ENCODE results near the gene KCNK6.
A peak's percentile ranks its signal among the peaks of the same experiment; 100 is the strongest.
"Not testable (repeated sequence)": the region's sequence is repeated elsewhere in the genome, so short reads cannot be mapped to it uniquely, and the experiment has no call there.

The KCNK6 gene

DNA sequence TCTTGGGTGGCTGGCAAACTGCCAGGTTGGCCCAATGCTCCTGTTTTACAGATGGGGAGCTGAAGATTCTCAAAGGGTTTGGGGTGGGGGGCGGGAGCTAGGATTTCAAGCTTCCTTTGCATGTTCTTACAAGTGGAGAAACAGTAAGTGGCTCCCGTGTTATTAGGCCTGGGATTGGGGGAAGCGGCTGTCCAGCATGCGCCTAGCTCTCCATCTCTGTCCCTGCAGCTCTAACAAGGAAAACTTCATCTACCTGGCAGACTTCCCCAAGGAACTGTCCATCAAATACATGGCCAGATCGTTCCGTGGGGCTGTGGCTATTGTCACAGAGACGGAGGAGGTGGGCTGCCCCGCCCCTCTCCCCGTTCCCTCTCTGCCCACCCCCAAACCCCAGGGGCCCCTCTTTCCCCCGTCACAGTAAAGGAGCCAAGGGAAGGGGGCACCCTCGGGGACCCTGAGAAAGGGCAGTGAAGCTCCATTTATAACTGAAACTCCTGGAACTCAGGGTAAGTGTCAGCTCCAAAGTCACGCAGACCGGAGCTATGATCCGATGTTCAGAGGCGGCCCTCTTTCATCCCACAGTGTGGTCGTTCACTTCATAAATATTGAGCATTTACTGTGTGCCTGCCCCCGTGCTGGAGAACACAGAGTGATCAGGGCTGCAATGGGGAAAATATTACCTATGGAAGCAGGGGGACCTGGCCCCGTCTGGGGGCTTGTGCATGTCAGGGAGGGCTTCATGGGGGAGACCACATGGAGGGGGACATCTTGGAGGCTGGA, 39.8 kb downstream of the KCNK6 start:
- intact Hi-C loops (cut with DNase I): no loop called here
- DNase-seq: no peak

DNA sequence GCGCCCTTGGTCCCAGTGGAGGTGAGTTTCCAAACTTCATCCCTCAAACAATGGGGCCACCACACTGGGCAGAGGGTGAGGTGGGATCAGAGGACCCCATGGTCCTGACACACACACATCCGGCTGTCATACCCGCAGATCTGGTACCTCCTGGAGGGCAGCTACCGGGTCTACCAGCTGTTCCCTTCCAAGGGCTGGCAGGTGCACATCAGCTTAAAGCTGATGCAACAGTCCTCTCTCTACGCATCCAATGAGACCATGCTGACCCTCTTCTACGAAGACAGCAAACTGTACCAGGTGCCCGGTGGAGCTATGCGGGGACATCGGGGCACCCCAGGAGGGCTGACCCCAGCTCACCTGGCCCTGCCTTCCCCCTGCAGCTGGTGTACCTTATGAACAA, 40.7 kb downstream of the KCNK6 start:
- intact Hi-C loops (cut with DNase I): no loop called here
- DNase-seq: no peak

DNA sequence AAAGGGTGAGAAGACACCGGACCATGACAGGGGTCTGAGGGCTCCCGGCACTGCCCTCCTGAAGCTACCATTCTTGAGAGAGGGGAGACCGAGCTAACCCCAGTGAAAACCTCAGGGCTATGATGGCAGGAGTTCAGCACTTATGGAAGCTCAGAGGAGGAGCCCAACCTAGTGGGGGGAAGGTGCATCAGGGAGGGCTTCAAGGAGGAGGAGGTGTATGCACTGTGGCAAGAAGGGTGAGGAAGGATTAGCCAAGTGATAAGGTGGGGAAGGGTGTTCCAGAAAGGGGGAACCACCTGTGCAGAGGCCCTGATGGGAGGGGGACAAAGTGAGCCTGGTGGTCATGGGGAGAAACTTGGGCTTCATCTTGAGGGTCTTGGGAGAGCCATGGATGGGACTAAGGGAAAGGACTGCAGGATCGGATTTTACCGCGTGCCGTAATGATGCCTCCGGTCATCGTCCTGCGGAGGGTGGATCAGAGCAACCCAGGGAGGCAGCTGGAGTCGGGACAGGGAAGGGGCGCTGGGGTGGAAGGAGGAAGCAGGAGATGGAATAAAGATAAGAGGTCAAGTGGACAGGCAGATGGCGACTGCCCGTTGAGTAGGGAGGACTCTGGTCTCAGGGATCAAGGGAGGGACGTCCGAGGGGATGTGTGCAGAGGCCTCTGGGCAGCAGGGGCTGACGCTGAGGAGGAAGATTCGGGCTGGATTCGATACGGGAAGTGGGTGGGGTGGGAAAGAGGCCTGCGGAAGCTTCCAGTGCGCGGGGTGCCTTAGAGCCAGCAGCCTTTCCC, 41.4 kb downstream of the KCNK6 start:
- intact Hi-C loops (cut with DNase I): no loop called here
- DNase-seq: no peak

DNA sequence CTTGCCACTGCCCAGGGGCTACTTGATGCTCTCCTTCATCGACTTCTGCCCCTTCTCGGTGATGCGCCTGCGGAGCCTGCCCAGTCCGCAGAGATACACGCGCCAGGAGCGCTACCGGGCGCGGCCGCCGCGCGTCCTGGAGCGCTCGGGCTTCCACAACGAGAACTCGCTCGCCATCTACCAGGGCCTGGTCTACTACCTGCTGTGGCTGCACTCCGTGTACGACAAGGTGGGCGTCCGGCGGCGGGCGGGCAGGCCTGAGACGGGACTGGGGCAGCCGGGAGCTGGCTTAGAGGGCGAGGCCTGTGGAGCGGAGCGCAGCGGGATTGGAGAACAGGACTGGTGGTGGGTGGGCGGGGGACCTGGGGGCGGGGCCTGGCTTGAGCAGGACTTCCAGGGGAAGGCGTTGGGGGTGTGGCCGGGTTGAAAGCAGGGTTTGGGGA, 42.0 kb downstream of the KCNK6 start:
- DNase-seq: peak; percentile 35 to 94 (median 58)
- intact Hi-C loops (cut with DNase I): no loop called here

DNA sequence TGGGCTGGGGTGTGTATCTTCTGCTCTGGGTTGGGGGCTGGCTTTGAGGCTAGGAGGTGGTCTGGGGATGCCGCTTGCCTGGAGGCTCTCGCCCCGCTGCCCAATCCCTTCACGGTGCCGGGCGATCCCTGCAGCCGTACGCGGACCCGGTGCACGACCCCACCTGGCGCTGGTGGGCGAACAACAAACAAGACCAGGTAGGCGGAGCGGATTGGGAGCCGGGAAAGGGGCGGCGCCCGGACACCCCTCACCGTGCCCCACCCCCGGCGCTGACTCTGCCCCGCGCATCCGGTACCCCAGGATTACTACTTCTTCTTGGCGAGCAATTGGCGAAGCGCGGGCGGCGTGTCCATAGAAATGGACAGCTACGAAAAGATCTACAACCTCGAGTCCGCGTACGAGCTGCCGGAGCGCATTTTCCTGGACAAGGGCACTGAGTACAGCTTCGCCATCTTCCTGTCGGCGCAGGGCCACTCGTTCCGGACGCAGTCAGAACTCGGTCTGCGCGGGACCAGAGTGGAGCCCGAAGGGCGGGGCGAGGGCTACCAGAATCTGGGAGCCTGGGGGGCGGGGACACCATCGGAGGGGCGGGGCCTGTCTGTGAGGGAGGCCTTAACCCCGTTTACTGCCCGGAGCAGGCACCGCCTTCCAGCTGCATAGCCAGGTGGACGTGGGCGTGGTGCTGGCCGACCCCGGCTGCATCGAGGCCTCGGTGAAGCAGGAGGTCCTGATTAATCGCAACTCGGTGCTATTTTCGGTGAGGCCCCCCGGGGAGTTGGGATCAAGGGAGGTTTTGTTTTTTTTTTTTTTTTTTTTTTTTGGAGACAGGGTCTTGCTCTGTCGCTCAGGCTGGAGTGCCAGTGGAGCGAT, 42.7 kb downstream of the KCNK6 start:
- intact Hi-C loops (cut with DNase I): no loop called here
- peak in 6 of 10 donors; percentile 17 to 90 (median 54) for DNase-seq

DNA sequence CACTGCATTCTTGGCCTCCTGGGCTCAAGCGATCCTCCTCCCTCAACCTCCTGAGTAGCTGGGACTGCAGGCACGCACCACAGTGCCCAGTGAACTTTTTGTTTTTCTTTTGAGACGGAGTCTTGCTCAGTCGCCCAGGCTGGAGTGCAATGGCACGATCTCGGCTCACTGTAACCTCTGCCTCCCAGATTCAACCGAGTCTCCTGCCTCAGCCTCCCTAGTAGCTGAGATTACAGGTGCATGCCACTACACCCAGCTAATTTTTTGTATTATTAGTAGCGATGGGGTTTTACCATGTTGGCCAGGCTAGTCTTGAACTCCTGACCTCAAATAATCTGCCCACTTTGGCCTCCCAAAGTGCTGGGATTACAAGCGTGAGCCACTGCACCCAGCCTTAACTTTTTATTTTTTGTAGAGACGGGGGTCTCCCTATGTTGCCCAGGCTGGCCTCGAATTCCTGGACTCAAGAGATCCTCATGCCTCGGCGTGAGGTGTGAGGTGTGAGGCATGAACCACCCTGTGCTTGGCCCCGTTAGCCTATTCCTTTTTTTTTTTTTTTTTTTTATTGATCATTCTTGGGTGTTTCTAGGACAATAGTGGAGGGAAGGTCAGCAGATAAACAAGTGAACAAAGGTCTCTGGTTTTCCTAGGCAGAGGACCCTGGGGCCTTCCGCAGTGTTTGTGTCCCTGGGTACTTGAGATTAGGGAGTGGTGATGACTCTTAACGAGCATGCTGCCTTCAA, 43.5 kb downstream of the KCNK6 start:
- intact Hi-C loops (cut with DNase I); DNase-seq: not testable (repeated sequence)

DNA sequence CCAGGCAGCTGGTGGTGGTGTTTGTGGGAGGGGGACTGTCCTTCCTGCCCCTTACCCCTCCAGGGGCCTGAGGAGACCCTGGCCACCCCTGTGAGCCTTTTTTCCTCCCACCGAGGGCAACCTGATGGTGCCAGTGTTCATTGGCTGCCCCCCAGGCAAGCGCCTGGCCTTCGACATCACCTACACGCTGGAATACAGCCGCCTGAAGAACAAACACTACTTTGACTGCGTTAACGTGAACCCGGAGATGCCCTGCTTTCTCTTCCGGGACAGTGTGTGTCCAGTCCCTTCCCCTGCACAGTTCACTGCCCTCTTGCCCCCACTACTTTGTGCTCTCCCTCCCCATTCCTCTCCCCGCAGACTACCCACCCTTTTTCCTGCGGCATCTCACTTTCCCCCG, 47.4 kb downstream of the KCNK6 start:
- intact Hi-C loops (cut with DNase I): no loop called here
- DNase-seq: no peak

DNA sequence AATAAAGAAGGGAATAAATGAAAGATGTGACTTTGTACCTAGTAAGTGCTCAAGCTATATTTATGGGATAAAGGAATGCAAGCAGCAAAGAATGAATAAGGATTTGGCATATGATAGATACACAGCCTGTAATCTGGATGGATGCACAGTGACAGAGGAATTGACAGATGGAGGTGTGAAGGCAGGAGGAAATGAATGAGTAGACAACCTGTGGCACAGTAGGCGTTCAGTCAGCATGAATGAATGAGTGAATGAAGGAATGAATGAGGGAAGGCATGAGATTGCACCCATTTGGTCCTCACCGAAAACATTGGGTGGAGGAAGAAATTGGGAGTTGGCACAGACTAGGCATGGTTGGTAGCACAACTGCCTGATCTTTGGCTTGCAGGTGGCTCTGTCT, 49.9 kb downstream of the KCNK6 start:
- no peak for DNase-seq
- intact Hi-C loops (cut with DNase I): no loop called here

DNA sequence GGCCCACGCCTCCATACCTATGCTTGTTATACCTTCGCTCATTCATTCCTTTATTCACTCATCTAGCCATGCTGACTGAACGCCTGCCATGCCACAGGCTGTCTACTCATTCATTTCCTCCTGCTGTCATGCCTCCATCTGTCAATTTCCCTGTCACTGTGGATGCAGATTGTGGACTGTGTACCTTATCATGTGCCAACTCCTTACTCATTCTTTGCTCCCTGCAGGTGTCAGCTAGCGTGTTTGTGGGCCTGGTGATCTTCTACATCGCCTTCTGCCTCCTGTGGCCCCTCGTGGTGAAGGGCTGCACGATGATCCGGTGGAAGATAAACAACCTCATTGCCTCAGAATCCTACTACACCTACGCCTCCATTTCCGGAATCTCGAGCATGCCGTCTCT, 50.7 kb downstream of the KCNK6 start:
- DNase-seq: no peak
- intact Hi-C loops (cut with DNase I): no loop called here

DNA sequence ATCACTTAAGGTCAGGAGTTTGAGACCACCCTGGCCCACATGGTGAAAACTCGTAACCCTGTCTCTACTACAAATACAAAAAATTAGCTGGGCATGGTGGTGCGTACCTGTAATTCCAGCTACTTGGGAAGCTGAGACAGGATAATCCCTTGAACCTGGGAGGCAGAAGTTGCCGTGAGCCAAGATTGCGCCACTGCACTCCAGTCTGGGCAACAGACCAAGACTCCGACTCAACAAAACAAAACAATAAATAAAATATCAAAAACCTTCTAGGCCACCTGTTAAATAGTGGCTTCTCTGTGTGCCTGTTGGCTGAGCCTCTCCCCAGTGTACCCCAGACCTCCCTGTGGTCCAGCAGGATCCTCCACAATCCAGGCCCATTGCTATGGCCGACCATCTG, 51.4 kb downstream of the KCNK6 start:
- no peak for DNase-seq
- intact Hi-C loops (cut with DNase I): no loop called here

DNA sequence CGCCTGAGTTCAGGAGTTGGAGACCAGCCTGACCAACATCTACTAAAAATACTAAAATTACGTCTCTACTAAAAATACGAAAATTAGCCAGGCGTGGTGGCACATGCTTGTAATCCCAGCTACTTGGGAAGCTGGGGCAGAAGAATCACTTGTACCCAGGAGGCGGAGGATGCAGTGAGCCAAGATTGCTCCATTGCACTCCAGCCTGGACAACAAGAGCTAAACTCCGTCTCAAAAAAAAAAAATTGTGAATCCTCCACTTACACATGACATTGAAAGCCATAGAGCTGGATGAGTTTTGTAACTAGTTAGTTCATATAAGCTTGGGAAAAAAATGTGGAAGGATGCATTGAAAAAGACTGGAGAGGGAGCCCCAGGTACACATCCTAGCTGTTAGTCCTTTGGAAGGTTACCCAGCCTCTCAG, 54.3 kb downstream of the KCNK6 start:
- no peak for DNase-seq
- intact Hi-C loops (cut with DNase I): loop anchor here (1.0 kb wide), 1 partner anchor 38 kb away; no protein-coding TSS in a partner anchor

DNA sequence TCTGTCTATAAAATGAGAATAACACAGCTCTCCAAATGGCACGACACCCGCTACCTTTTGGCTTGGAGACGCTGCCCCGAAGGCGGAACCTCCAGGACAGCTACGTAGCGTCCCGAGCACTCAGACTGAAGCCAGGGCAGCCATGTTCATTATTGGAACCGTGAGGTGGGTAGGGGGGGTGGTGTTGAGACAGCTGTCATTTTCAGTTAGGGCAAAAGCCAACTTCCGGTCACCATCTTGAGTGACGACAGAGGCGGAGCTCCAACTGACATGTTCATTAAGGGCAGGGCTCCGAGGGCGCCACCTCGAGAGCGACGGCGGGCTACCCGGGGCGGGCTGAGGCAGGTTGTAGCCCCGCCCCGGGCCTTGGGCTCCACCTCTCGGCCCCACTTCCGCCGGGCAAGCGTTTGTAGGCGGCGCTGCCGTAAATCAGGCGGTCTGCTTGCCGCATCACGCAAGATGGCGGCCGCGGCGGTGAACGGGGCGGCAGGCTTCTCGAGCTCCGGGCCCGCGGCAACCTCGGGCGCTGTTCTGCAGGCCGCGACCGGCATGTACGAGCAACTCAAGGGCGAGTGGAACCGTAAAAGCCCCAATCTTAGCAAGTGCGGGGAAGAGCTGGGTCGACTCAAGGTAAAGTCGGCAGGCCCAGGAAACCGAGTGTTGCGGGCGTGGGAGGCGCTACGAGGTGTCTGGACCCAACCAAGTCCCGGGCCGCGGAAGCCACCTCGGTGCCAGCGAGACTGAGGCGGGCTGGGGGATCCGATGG, 54.9 kb downstream of the KCNK6 start, which contains the start of gene PSMD8:
Gene PSMD8 (plus strand): TSS at position 240 of the 766 bp plus-strand sequence. CDS start 31 bp downstream, at position 271.
- peak; percentile 99 to 100 (median 100) for DNase-seq
- intact Hi-C loops (cut with DNase I): loop anchor here (1.0 kb wide), 1 partner anchor 38 kb away; no protein-coding TSS in a partner anchor

DNA sequence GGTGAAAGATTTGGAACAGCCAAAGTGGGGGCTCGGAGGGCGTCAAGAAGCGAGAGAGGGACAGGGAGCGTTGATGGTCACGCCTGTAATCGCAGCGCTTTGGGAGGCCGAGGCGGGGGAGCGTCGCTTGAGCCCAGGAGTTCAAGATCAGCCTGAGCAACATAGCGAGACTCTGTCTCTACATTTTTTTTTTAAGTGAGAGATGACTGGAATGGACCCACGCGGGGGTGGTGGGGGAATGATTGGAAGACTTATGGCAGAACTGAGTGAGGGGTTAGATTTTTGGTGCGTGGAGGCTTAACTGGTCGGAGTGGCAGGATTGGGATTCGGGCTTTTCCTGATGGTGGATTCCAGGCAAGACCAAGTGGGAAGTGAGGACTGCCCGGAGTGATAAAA, 55.5 kb downstream of the KCNK6 start:
- DNase-seq: no peak
- intact Hi-C loops (cut with DNase I): no loop called here

DNA sequence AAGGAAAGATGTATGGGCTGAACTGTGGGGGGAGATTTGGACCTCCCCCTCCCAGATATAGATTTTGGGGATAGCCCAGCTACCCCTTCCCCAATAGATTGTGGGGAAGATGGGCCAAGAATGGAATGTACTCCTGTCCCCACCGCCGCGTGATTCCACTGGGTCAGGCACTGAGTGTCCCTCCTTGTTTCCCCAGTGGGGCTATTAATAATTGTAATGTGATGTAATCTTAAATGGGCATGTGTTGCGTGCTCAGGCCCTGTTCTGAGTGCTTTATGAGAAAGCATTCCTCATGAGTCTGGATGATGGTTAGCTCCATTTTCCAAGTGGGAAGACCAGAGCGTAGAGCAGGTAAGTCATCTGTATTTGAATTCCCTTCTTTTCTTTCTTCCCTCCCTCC, 56.1 kb downstream of the KCNK6 start:
- intact Hi-C loops (cut with DNase I): no loop called here
- peak in 1 of 10 donors; percentile 55 for DNase-seq

DNA sequence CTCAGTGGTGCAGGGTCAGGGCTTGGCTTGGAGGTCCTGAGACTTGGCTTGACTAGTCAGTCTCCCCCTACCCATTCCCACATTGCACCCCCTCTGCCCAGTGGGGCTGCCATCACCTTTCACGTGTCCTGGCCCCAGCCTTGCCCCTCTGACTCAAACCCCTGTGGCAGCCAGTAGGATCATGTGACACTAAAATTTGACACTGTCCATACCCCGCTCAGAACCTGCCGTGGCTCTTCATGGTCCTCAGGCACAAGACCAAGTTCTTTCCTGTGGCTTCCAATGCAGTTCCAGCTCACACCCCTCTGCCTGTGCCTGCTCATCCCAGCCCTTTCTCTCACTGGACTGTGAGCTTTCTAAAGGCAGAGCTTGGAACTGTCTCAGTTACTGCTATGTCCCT, 56.9 kb downstream of the KCNK6 start:
- intact Hi-C loops (cut with DNase I): no loop called here

DNA sequence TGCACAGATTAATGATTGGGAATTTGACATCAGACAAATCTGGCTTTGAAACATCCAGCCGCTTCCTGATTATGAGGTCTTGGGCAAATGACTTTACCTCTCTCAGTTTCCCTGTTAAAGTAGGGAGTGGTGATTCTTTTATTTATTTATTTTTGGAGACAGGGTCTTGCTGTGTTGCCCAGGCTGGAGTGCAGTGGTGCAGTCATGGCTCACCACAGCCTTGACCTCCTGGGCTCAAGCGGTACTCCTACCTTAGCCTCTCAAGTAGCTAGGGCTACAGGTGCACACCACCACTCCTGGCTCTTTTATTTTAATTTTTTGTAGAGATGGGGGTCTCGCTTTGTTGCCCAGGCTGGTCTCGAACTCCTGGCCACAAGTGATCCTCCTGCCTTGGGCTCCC, 57.4 kb downstream of the KCNK6 start:
- intact Hi-C loops (cut with DNase I): no loop called here
- peak in 1 of 10 donors; percentile 16 for DNase-seq

More for the DNA sequence above, 56.9 kb downstream of the KCNK6 start:
- no peak for DNase-seq

DNA sequence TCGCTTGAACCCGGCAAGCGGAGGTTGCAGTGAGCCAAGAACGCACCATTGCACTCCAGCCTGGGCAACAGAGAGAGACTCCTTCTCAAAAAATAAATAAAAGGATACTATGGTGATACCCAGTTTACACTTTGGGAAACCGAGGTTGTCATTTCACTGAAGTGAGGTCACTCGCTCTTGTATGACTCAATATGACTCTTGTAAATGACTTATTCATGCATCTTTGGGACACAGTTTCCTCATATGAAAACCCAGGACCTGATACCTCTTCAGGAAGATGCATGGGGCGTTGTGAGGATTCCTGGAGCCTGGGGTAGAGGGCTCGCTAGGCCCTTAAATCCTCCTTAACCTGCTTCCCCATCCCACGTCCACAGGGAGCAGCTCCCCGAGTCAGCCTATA, 59.2 kb downstream of the KCNK6 start:
- intact Hi-C loops (cut with DNase I): no loop called here
- no peak for DNase-seq

DNA sequence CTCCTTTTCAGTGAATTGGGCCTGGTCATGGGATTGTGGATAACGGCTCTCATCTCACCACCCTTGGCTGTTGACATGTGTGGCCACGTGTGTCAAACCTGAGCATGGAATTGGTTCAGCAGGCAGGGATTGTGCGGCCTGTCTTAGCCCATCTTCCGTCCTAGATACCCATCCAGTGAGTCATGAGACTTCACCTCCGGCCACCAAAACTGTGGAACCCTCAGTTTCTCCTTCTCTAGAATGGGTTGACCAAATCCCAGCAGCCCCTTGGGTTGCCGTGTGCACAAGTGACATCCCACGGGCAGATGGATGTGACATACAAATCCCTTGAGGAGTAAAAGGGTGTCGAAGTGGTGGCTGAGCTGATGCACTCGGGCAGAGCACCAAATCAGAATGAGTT, 61.5 kb downstream of the KCNK6 start:
- intact Hi-C loops (cut with DNase I): no loop called here
- DNase-seq: peak in 1 of 10 donors; percentile 25
